HepG2 (cell line): Measurements from ENCODE around the gene FAM170B. TPM values are rescaled to one million over a fixed set of nuclear protein-coding genes. Genes with fewer than 3 reads are reported as not detected.

Experiments
- ATAC-seq: fragments of 200-7000 bp; cut with Tn5 transposase; 3 replicates; pipeline ENCODE4 v1.9.1; 2020; ENCODE audit warnings: mild to moderate bottlenecking, moderate library complexity
- BruUV-seq: library from RNA; stranded (reverse); fragments of 400-500 nt; replicated peaks from 2 replicates; lab custom pipeline; 2021; lab: Mats Ljungman, UMichigan
- CTCF ChIA-PET: fragments of 300-600 bp; formaldehyde crosslinking; extraction: SDS; loops from one replicate; lab custom pipeline; 2021; ENCODE audit warnings: low total read pairs, inconsistent platforms, low intra/inter-chr PET ratio; lab: Yijun Ruan, JAX
- POLR2A ChIA-PET: fragments of 350-600 bp; sonication (Branson Sonifier 250); formaldehyde crosslinking; loops from one replicate; lab custom pipeline; 2020; ENCODE audit warnings: antibody characterized with exemption, inconsistent platforms; lab: Yijun Ruan, JAX
- DNase-seq: peaks from one replicate; pipeline ENCODE4 v3.0.0-alpha.2; 2015; ENCODE audit warnings: low spot score
- FAIRE-seq: peaks from 3 replicates; lab custom pipeline; 2011; peaks lifted over from hg19 to GRCh38; lab: Jason Lieb, UNC
- H2AFZ ChIP-seq: one replicate; pipeline ENCODE4 v1.6.1; 2011; ENCODE audit warnings: low read length, inconsistent platforms
- H3K27ac ChIP-seq: fragments of 300-600 bp; 3 replicates; pipeline ENCODE4 v1.8.0; 2011; ENCODE audit warnings: mixed run types, mild to moderate bottlenecking, mixed read lengths, low read length, inconsistent platforms; ENCODE audit not compliant: insufficient read depth; ENCODE audit errors: extremely low read length
- H3K27me3 ChIP-seq, 2 experiments: fragments of 200-600 bp in 1 of 2; 2 replicates in 1 of 2; 3 replicates in 1 of 2; pipeline versions ENCODE4 v1.6.0 to v1.8.0; 2011; ENCODE audit warnings: low read length in 2 of 2, mild to moderate bottlenecking in 2 of 2, moderate library complexity in 2 of 2, inconsistent platforms in 1 of 2; ENCODE audit not compliant: insufficient read depth in 2 of 2, control insufficient read depth in 1 of 2
- H3K36me3 ChIP-seq, 2 experiments: fragments of 200-600 bp in 1 of 2; replicated peaks in 1 of 2; 2 replicates in 1 of 2; 3 replicates in 1 of 2; pipeline versions ENCODE4 v1.5.1 to v1.8.0; 2011; ENCODE audit warnings: low read length in 2 of 2, inconsistent platforms in 1 of 2; ENCODE audit not compliant: insufficient read depth in 2 of 2, control insufficient read depth in 1 of 2
- H3K4me1 ChIP-seq: 2 replicates; pipeline ENCODE4 v1.5.1; 2012; ENCODE audit warnings: low read length, inconsistent platforms; ENCODE audit not compliant: insufficient read depth
- H3K4me2 ChIP-seq: 2 replicates; pipeline ENCODE4 v1.6.0; 2011; ENCODE audit warnings: low read depth, low read length, inconsistent platforms
- H3K4me3 ChIP-seq, 3 experiments: fragments of 200-600 bp in 1 of 3; sonication (generic), shearing (Covaris generic) in 1 of 3; replicated peaks in 1 of 3; 2 replicates each; pipeline ENCODE4 v1.5.1; 2011 to 2016; ENCODE audit warnings: low read length in 3 of 3, inconsistent platforms in 2 of 3, low read depth in 2 of 3, mild to moderate bottlenecking in 2 of 3, control low read depth in 1 of 3, mixed read lengths in 1 of 3; ENCODE audit not compliant: insufficient read depth in 1 of 3
- H3K79me2 ChIP-seq: one replicate; pipeline ENCODE4 v1.6.1; 2011; ENCODE audit warnings: low read length, inconsistent platforms; ENCODE audit not compliant: insufficient read depth
- H3K9ac ChIP-seq: 2 replicates; pipeline ENCODE4 v1.6.0; 2011; ENCODE audit warnings: mild to moderate bottlenecking, low read depth, low read length, inconsistent platforms; ENCODE audit not compliant: insufficient read depth
- H3K9me3 ChIP-seq: 2 replicates; pipeline ENCODE4 v1.5.1; 2012; ENCODE audit warnings: mild to moderate bottlenecking, low read length
- H4K20me1 ChIP-seq: 2 replicates; pipeline ENCODE4 v1.6.0; 2011; ENCODE audit warnings: inconsistent platforms, mild to moderate bottlenecking, low read length, moderate library complexity; ENCODE audit not compliant: insufficient read depth
- CAMTA2 ChIP-seq: sonication (generic); formaldehyde crosslinking; IDR thresholded peaks from 2 replicates; pipeline ENCODE4 v1.4.0; 2020; ENCODE audit warnings: mild to moderate bottlenecking, missing genetic modification reagents, borderline replicate concordance
- FIP1L1 ChIP-seq: fragments of 200-400 bp; formaldehyde crosslinking; IDR thresholded peaks from 2 replicates; pipeline ENCODE4 v1.6.1; 2018; ENCODE audit warnings: low read depth, mild to moderate bottlenecking, low read length, moderate library complexity, borderline replicate concordance; ENCODE audit not compliant: insufficient read depth
- HDAC2 ChIP-seq: sonication (generic); formaldehyde crosslinking; IDR thresholded peaks from 2 replicates; pipeline ENCODE4 v1.4.0; 2020; ENCODE audit warnings: missing genetic modification reagents
- MED8 ChIP-seq: sonication (generic); formaldehyde crosslinking; IDR thresholded peaks from 2 replicates; pipeline ENCODE4 v1.8.1; 2023; ENCODE audit warnings: mild to moderate bottlenecking, missing genetic modification reagents; ENCODE audit not compliant: insufficient replicate concordance
- MLLT10 ChIP-seq: sonication (generic); formaldehyde crosslinking; IDR thresholded peaks from 2 replicates; pipeline ENCODE4 v1.4.0; 2020; ENCODE audit warnings: missing genetic modification reagents
- NKX3-1 ChIP-seq: sonication (generic); formaldehyde crosslinking; IDR thresholded peaks from 2 replicates; pipeline ENCODE4 v1.5.0; 2020; ENCODE audit warnings: missing genetic modification reagents
- RBM22 ChIP-seq: fragments of 200-400 bp; formaldehyde crosslinking; optimal IDR thresholded peaks from 2 replicates; pipeline ENCODE3; 2017; ENCODE audit warnings: mild to moderate bottlenecking, low read length, moderate library complexity
- STAT6 ChIP-seq: sonication (generic); formaldehyde crosslinking; IDR thresholded peaks from 2 replicates; pipeline ENCODE4 v1.4.0; 2020; ENCODE audit warnings: missing genetic modification reagents, mild to moderate bottlenecking, borderline replicate concordance
- SYNCRIP ChIP-seq: fragments of 200-400 bp; formaldehyde crosslinking; IDR thresholded peaks from 2 replicates; pipeline ENCODE4 v1.6.1; 2018; ENCODE audit warnings: mild to moderate bottlenecking, low read depth, low read length; ENCODE audit not compliant: insufficient read depth
- TOPORS ChIP-seq: sonication (generic); formaldehyde crosslinking; IDR thresholded peaks from 2 replicates; pipeline ENCODE4 v1.8.0; 2023; ENCODE audit warnings: mild to moderate bottlenecking, missing genetic modification reagents
- UBTF ChIP-seq: sonication (generic); formaldehyde crosslinking; IDR thresholded peaks from 2 replicates; pipeline ENCODE4 v1.4.0; 2020; ENCODE audit warnings: mild to moderate bottlenecking, missing genetic modification reagents
- ZBTB25 ChIP-seq: IDR thresholded peaks from 2 replicates; pipeline ENCODE4 v1.6.1; 2018; ENCODE audit warnings: missing genetic modification reagents
- ZFP82 ChIP-seq: sonication (generic); formaldehyde crosslinking; IDR thresholded peaks from 2 replicates; pipeline ENCODE4 v1.5.1; 2020; ENCODE audit warnings: mild to moderate bottlenecking, missing genetic modification reagents, borderline replicate concordance
- ZNF138 ChIP-seq: sonication (generic); formaldehyde crosslinking; IDR thresholded peaks from 2 replicates; pipeline ENCODE4 v1.5.0; 2020; ENCODE audit warnings: mild to moderate bottlenecking, low read depth, missing genetic modification reagents
- ZNF276 ChIP-seq: sonication (generic); formaldehyde crosslinking; IDR thresholded peaks from 2 replicates; pipeline ENCODE4 v1.4.0; 2020; ENCODE audit warnings: mild to moderate bottlenecking, low read depth, missing genetic modification reagents
- ZNF83 ChIP-seq: sonication (generic); formaldehyde crosslinking; IDR thresholded peaks from 2 replicates; pipeline ENCODE4 v1.4.0; 2020; ENCODE audit warnings: missing genetic modification reagents, mild to moderate bottlenecking, borderline replicate concordance
- WGBS: methylation state at CpG from one replicate; pipeline ENCODE4 v1.1.6; 2017; ENCODE audit warnings: low lambda C conversion rate; 5-methylcytosine and 5-hydroxymethylcytosine counted together
- in situ Hi-C: cut with HindIII; loops from 2 replicates; pipeline ENCODE4 v1.10.0; 2017; ENCODE audit warnings: low pct_unique_long_range_greater_than_20kb; ENCODE audit not compliant: extremely low pct_ligation_motif_present
- intact Hi-C: fragments of 100-400 bp; cut with micrococcal nuclease; formaldehyde crosslinking; loops from one replicate; pipeline ENCODE4 v1.10.0; 2022; ENCODE audit not compliant: unreplicated experiment
- polyA plus RNA-seq, 8 experiments: library from polyadenylated mRNA; depleted of rRNA in 3 of 8; stranded (reverse) in 7 of 8; unstranded in 1 of 8; fragments of >200 nt; fragmentation: Illumina TruSeq in 4 of 8; extraction: Trizol in 4 of 8; gene quantifications; 2 replicates each; pipeline versions ENCODE4 v1.2.1 to v1.2.3, GENCODE V29; 2011 to 2016; ENCODE audit warnings: low read depth in 4 of 8, missing spikeins in 1 of 8, mixed read lengths in 1 of 8; ENCODE audit not compliant: insufficient read depth in 1 of 8
- total RNA-seq, 5 experiments: library from RNA; depleted of rRNA; stranded (reverse); fragments of >200 nt; fragmentation: Illumina TruSeq; extraction: Trizol; gene quantifications; 2 replicates each; pipeline ENCODE4 v1.2.3, GENCODE V29; 2016; ENCODE audit warnings: low read depth in 1 of 5

The FAM170B gene
- total and polyA plus RNA-seq, 2 of the 13 experiments (the other 11 are each of a cell fraction or from before 2014, with no cell fraction given), result not detected

- Histone ChIP-seq H3K36me3 (no peaks in the 10 kb centered on the region), H4K20me1 (no peaks in the 10 kb centered on the region), H3K4me3 (no peak overlapping the region), H3K4me2 (no peak overlapping the region), H3K4me1 (no peaks in the 10 kb centered on the region), H3K27me3 (peaks cover 2 to 6% of the 10 kb centered on the region in 2 experiments; a peak in 3 of 5 replicates), H2AFZ (no peak overlapping the region), H3K27ac (no peak overlapping the region), H3K9me3 (no peaks in the 10 kb centered on the region), H3K79me2 (no peaks in the 10 kb centered on the region)
- in situ Hi-C loops, result no loop called here
- BruUV-seq, result no TSS peak
- no peak for ATAC-seq
- 0% methylated on average over 3 of the region's 4 CpGs for WGBS
- FAIRE-seq, result no peak
- intact Hi-C loops, result no loop called here
- ChIA-PET POLR2A (no interaction called here), CTCF (no interaction called here)
- DNase-seq, result no peak
- TF ChIP-seq TOPORS (CRISPR knock-in tag) (no peak), ZFP82 (CRISPR knock-in tag) (no peak), ZNF83 (CRISPR knock-in tag) (no peak), UBTF (CRISPR knock-in tag) (no peak), CAMTA2 (no peak), STAT6 (CRISPR knock-in tag) (no peak), NKX3-1 (no peak), SYNCRIP (no peak), ZNF276 (CRISPR knock-in tag) (no peak), MLLT10 (CRISPR knock-in tag) (no peak), ZBTB25 (CRISPR knock-in tag) (no peak), HDAC2 (CRISPR knock-in tag) (no peak), MED8 (CRISPR knock-in tag) (no peak), FIP1L1 (no peak), RBM22 (no peak), ZNF138 (CRISPR knock-in tag) (no peak)
- TF ChIP-seq, all 625 proteins: peak for 0
- H3K9ac ChIP-seq, result no peak overlapping the region
These were observed 38.4 kb upstream of the FAM170B start for GRCh38 chr10:49172061-49172776.
